Ovary (tissue), 9 donors: ENCODE results near the gene PIAS2. TPM values are rescaled to one million over a fixed set of nuclear protein-coding genes. Genes with fewer than 3 reads are reported as not detected.

Experiments used
- DNase-seq, 5 donors: peaks; one replicate each; pipeline ENCODE4 v3.0.0-alpha.2; 2019 to 2020
- H3K27ac ChIP-seq, 2 donors: fragments of 200-600 bp; one replicate each; pipeline versions ENCODE4 v1.5.1 to v1.8.0; 2019 to 2022
- H3K27me3 ChIP-seq: fragments of 200-600 bp; one replicate; pipeline ENCODE4 v1.8.0; 2022
- H3K36me3 ChIP-seq: fragments of 200-600 bp; sonication (generic); one replicate; pipeline ENCODE4 v1.5.1; 2019
- H3K4me1 ChIP-seq: one replicate; pipeline ENCODE4 v1.8.1; 2013; ENCODE audit warnings: mild to moderate bottlenecking, moderate library complexity; ENCODE audit not compliant: insufficient read depth
- H3K4me3 ChIP-seq: fragments of 200-600 bp; sonication (generic); one replicate; pipeline ENCODE4 v1.5.1; 2017
- H3K9me3 ChIP-seq, 2 donors: fragments of 200-600 bp in 1 of 2; sonication (generic) in 1 of 2; one replicate each; pipeline versions ENCODE4 v1.5.1 to v1.8.1; 2013 to 2019; ENCODE audit warnings: mild to moderate bottlenecking in 1 of 2, moderate library complexity in 1 of 2
- CTCF ChIP-seq, 3 donors: fragments of 450-650 bp in 2 of 3; fragments of 200-600 bp in 1 of 3; IDR thresholded peaks; one replicate each; pipeline versions ENCODE4 v1.5.1 to v1.8.0; 2016 to 2022; ENCODE audit warnings: antibody characterized with exemption in 3 of 3, mild to moderate bottlenecking in 1 of 3
- EP300 ChIP-seq: sonication (generic); formaldehyde crosslinking; IDR thresholded peaks from one replicate; pipeline ENCODE4 v1.6.1; 2017; ENCODE audit warnings: antibody characterized with exemption
- POLR2A ChIP-seq: fragments of 450-650 bp; IDR thresholded peaks from one replicate; pipeline ENCODE4 v1.6.1; 2017; ENCODE audit warnings: antibody characterized with exemption, mild to moderate bottlenecking, moderate library complexity
- WGBS, 3 donors: extraction: QIAGEN DNeasy Blood & Tissue Kit in 1 of 3; methylation state at CpG; one replicate each; pipeline versions ENCODE4 v1.1.5 to v1.1.7; 2013 to 2017; 5-methylcytosine and 5-hydroxymethylcytosine counted together
- intact Hi-C, 4 donors: fragments of 100-400 bp; cut with DNase I; formaldehyde crosslinking; loops; one replicate each; pipeline versions ENCODE4 v1.11.0 to v1.15.1; 2022 to 2023
- polyA plus RNA-seq, 2 donors: library from polyadenylated mRNA; stranded (reverse); fragments of 200-250 nt in 1 of 2; fragments of 350-450 nt in 1 of 2; fragmentation: Illumina TruSeq in 1 of 2; extraction: RNeasy Lipid Tissue Mini Kit (QIAGEN cat#74804) in 1 of 2; gene quantifications; one replicate each; pipeline ENCODE4 v1.2.3, GENCODE V29; 2013 to 2014
- total RNA-seq, 7 donors: library from RNA; depleted of rRNA in 2 of 7; stranded (reverse); fragments of >200 nt in 2 of 7; fragmentation: NEBNext Ultra II Directional in 3 of 7; extraction: Animal tissue kit (Norgen Biotek cat#: 25700) in 3 of 7; gene quantifications; one replicate each; pipeline versions ENCODE4 v1.1.0 to v1.2.4, GENCODE V29; 2016 to 2023
- donor health status: DM: no; HTN: no; CAD: no; lungs with moderate emphysema.
- donor health status: DM: no; HTN: no; CAD: no.
- donor health status: Bipolar disorder and iron deficiency.
- donor health status: DM: yes; HTN: yes; CAD: no.
- donor health status: DM: no; HTN: no; CAD: no.
- donor health status: DM: yes; HTN: yes; CAD: no.

Gene PIAS2
- total and polyA plus RNA-seq, 9 donors = 5.1 to 41.3 (median 34.4) TPM

GRCh38 chr18:46939998-46940571, 22.8 kb upstream of the PIAS2 start:
- H3K27me3 ChIP-seq = no peaks in the 10 kb centered on the region
- no peak overlapping the region for H3K4me3 ChIP-seq
- DNase-seq = no peak
- H3K36me3 ChIP-seq = no peaks in the 10 kb centered on the region
- TF ChIP-seq POLR2A = no peak
- TF ChIP-seq CTCF (IDR thresholded peaks at IDR 0.05) = no peak
- TF ChIP-seq EP300 = no peak
- WGBS, 3 donors = 71 to 77% (median 71%) methylated on average over 1 of the region's 1 CpG
- no peak overlapping the region for H3K27ac ChIP-seq
- no peaks in the 10 kb centered on the region for H3K4me1 ChIP-seq
- intact Hi-C loops = no loop called here
- no peaks in the 10 kb centered on the region for H3K9me3 ChIP-seq

DNA sequence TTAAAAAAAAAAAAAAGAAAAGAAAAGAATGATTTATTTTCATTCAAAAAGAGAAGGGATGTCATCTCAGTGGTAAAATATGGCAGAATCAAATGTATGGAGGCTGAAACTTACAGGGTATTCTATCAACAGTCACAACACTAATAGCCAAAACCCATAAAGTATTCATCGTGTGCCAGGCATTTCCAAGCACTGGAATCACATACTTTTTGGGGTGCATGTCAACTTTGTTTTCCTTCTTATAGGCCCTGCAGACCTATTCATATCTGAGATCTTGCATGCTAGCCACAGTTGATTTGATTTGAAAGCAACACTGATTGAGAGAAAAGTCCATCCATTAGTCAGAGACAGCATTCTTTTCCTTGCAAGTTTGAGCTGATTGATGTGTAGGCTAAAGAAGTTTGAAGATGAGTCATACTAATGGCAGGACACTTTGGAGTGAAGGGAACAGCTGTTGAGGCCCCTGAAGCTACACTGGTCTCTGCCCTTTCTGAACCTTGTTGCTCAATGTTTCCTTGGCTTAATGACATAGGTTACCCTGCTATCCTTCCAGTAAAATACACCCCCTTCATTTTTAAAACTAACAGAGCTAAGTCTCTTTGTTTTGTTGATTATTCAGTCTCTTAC, 22.1 kb upstream of the PIAS2 start:
- 72 to 88% (median 76%) methylated on average over 1 of the region's 1 CpG for WGBS, 3 donors
- H3K27me3 ChIP-seq = no peaks in the 10 kb centered on the region
- no peaks in the 10 kb centered on the region for H3K9me3 ChIP-seq
- DNase-seq = no peak
- no peak overlapping the region for H3K4me3 ChIP-seq
- H3K36me3 ChIP-seq = no peaks in the 10 kb centered on the region
- H3K27ac ChIP-seq = no peak overlapping the region
- TF ChIP-seq POLR2A = no peak
- TF ChIP-seq EP300 = no peak
- TF ChIP-seq CTCF (IDR thresholded peaks at IDR 0.05) = no peak
- no peaks in the 10 kb centered on the region for H3K4me1 ChIP-seq
- intact Hi-C loops = no loop called here

GRCh38 chr18:46920653-46921052, 3.3 kb upstream of the PIAS2 start:
- DNase-seq = no peak

GRCh38 chr18:46920067-46920466, 2.8 kb upstream of the PIAS2 start:
- H3K27me3 ChIP-seq = no peaks in the 10 kb centered on the region
- WGBS, 3 donors = 76 to 87% (median 86%) methylated on average over 2 of the region's 2 CpGs
- no peaks in the 10 kb centered on the region for H3K9me3 ChIP-seq
- intact Hi-C loops = no loop called here
- no peak overlapping the region for H3K4me3 ChIP-seq
- H3K36me3 ChIP-seq = no peaks in the 10 kb centered on the region
- peaks cover 4% of the 10 kb centered on the region for H3K4me1 ChIP-seq
- DNase-seq = no peak
- no peak for TF ChIP-seq CTCF (IDR thresholded peaks at IDR 0.05)
- TF ChIP-seq EP300 = no peak
- TF ChIP-seq POLR2A = no peak
- no peak overlapping the region for H3K27ac ChIP-seq

More at GRCh38 chr18:46920653-46921052, 3.3 kb upstream of the PIAS2 start:
- Histone ChIP-seq H3K4me3 (no peak overlapping the region), H3K9me3 (no peaks in the 10 kb centered on the region), H3K4me1 (peaks cover 4% of the 10 kb centered on the region), H3K36me3 (no peaks in the 10 kb centered on the region), H3K27me3 (no peaks in the 10 kb centered on the region), H3K27ac (no peak overlapping the region)
- TF ChIP-seq EP300 = no peak
- no peak for TF ChIP-seq POLR2A
- TF ChIP-seq CTCF (IDR thresholded peaks at IDR 0.05) = no peak
- 76 to 88% (median 76%) methylated on average over 1 of the region's 1 CpG for WGBS, 3 donors
- intact Hi-C loops = no loop called here
